Spleen (tissue), 13 donors: ENCODE results near the gene NKX2-4. TPM values are rescaled to one million over a fixed set of nuclear protein-coding genes. Genes with fewer than 3 reads are reported as not detected.
A peak's percentile ranks its signal among the peaks of the same experiment; 100 is the strongest.

Experiments used
- DNase-seq: peaks from one replicate; pipeline ENCODE4 v3.0.0-alpha.2; 2020
- H3K27ac ChIP-seq, 8 donors: fragments of 200-600 bp; sonication (generic) in 7 of 8; 1 replicate in 4 of 8; 2 replicates in 4 of 8; pipeline versions ENCODE4 v1.5.0 to v1.8.0; 2016 to 2021; ENCODE audit warnings: inconsistent platforms in 4 of 8, mild to moderate bottlenecking in 4 of 8, moderate library complexity in 1 of 8
- H3K27me3 ChIP-seq, 7 donors: fragments of 200-600 bp; sonication (generic) in 6 of 7; replicated peaks in 1 of 7; 1 replicate in 4 of 7; 2 replicates in 3 of 7; pipeline versions ENCODE4 v1.5.0 to v1.8.0; 2016 to 2021; ENCODE audit warnings: inconsistent platforms in 3 of 7, mild to moderate bottlenecking in 1 of 7
- H3K36me3 ChIP-seq, 6 donors: fragments of 200-600 bp; sonication (generic) in 5 of 6; 1 replicate in 4 of 6; 2 replicates in 2 of 6; pipeline versions ENCODE4 v1.5.0 to v1.8.0; 2016 to 2021; ENCODE audit warnings: inconsistent platforms in 2 of 6
- H3K4me1 ChIP-seq, 6 donors: fragments of 200-600 bp; sonication (generic) in 5 of 6; 1 replicate in 3 of 6; 2 replicates in 3 of 6; pipeline versions ENCODE4 v1.5.0 to v1.8.0; 2016 to 2021; ENCODE audit warnings: inconsistent platforms in 3 of 6
- H3K4me3 ChIP-seq, 8 donors: fragments of 200-600 bp; sonication (generic) in 7 of 8; 1 replicate in 4 of 8; 2 replicates in 4 of 8; pipeline versions ENCODE4 v1.5.0 to v1.8.0; 2016 to 2021; ENCODE audit warnings: inconsistent platforms in 4 of 8, mild to moderate bottlenecking in 4 of 8, moderate library complexity in 2 of 8
- H3K9me3 ChIP-seq, 8 donors: fragments of 200-600 bp; sonication (generic) in 7 of 8; 1 replicate in 4 of 8; 2 replicates in 4 of 8; pipeline versions ENCODE4 v1.5.0 to v1.8.0; 2016 to 2021; ENCODE audit warnings: inconsistent platforms in 4 of 8
- CTCF ChIP-seq, 11 experiments: fragments of 200-600 bp in 7 of 11; fragments of 450-650 bp in 4 of 11; sonication (generic) in 4 of 11; IDR thresholded peaks in 8 of 11; conservative IDR thresholded peaks in 3 of 11; 1 replicate in 7 of 11; 2 replicates in 4 of 11; pipeline versions ENCODE4 v1.4.0 to v1.8.0; 2016 to 2021; ENCODE audit warnings: antibody characterized with exemption in 11 of 11, inconsistent platforms in 4 of 11, mild to moderate bottlenecking in 1 of 11
- POLR2A ChIP-seq, 3 donors: fragments of 450-650 bp; IDR thresholded peaks; one replicate each; pipeline ENCODE4 v1.5.1; 2017; ENCODE audit warnings: antibody characterized with exemption in 3 of 3, mild to moderate bottlenecking in 1 of 3
- POLR2AphosphoS5 ChIP-seq, 3 donors: sonication (generic); formaldehyde crosslinking; IDR thresholded peaks; one replicate each; pipeline ENCODE4 v1.5.1; 2017; ENCODE audit warnings: antibody characterized with exemption in 3 of 3
- WGBS, 5 donors: extraction: QIAGEN DNeasy Blood & Tissue Kit in 3 of 5; methylation state at CpG; one replicate each; pipeline versions ENCODE4 v1.1.5 to v1.1.7; 2013 to 2018; 5-methylcytosine and 5-hydroxymethylcytosine counted together
- intact Hi-C: fragments of 100-400 bp; cut with DNase I; formaldehyde crosslinking; loops from one replicate; pipeline ENCODE4 v1.15.0; 2023; ENCODE audit warnings: low total_unique reads
- long read RNA-seq, 2 donors: transcript quantifications; one replicate each; lab custom pipeline, GENCODE V29; 2026
- polyA plus RNA-seq, 3 donors: library from polyadenylated mRNA; stranded (reverse); fragments of 200-250 nt; gene quantifications; one replicate each; pipeline ENCODE4 v1.2.1, GENCODE V29; 2013
- total RNA-seq, 7 donors: library from RNA; depleted of rRNA in 3 of 7; stranded (reverse); fragments of >200 nt in 3 of 7; fragmentation: NEBNext Ultra II Directional in 4 of 7; extraction: Animal tissue kit (Norgen Biotek cat#: 25700) in 4 of 7; gene quantifications; one replicate each; pipeline versions ENCODE4 v1.1.0 to v1.2.1, GENCODE V29; 2016 to 2021
- donor health status: healthy with polysubstance abuse.
- donor health status: DM: no; HTN: no; CAD: no; lungs with moderate emphysema.
- donor health status: DM: no; HTN: no; CAD: no.
- donor health status: Bipolar disorder and iron deficiency.
- donor health status: healthy.
- donor health status: DM: no; HTN: no; CAD: no.
- donor health status: DM: yes; HTN: yes; CAD: no.

Gene NKX2-4
- total RNA-seq, result not detected
- polyA plus RNA-seq, result not detected
- long read RNA-seq, donor 1, result 0 reads
- long read RNA-seq, donor 2, result 0 reads

DNA sequence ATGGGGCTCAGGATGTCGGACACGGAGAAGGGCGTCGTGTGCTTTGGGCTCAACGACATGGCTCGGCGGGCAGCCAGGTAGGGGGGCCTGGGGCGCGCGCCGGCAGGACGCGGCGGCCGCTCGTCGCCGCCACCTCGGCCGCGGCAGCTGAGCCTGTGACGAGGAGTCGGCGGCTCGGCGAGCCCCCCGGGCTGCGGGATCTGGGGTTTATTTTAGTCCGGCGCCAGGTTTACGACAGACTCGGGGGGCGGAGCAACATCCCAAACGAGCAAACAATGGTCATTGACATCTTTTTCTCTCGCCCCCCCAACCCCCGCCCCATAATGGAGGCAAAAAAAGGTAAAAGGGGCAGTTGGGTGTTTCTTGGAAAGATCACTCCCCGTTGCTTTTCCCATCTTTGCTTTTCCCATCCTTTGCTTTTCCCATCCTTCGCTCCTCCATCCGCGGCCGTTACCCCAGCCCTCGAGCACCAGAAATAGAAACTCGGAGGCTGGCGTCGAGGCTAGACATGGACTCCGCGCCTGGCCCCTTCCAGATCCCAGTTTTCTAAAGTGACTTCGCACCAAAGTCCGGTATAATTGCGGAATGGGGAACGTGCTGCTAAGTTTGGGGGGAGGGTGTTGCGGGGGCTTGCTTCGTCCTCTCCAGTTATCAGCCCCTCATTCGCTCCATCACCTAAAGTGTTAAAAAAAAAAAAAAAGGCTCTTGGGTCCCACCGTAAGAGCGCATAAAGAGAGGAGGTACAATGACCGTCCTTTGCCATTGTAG, at the start of gene NKX2-4:
TSS of gene NKX2-4 (minus strand) at position 186 of the 768 bp plus-strand sequence. CDS start at position 59, 127 bp downstream.
- H3K4me1 ChIP-seq, result peaks cover 0 to 34% (median 20%) of the 10 kb centered on the region in 6 donors
- H3K4me3 ChIP-seq, result peak within 1 kb of the TSS in 7 of 8 donors; percentile 17 to 55 (median 25)
- no peak for DNase-seq
- H3K9me3 ChIP-seq, result no peaks in the 10 kb centered on the region
- no peak for TF ChIP-seq POLR2A (IDR thresholded peaks at IDR 0.05)
- no peak for TF ChIP-seq CTCF (IDR thresholded peaks at IDR 0.05 in 8 of 11, conservative IDR thresholded peaks at IDR 0.05 in 3 of 11)
- TF ChIP-seq POLR2AphosphoS5 (IDR thresholded peaks at IDR 0.05), result no peak
- WGBS, 5 donors, result 8 to 14% (median 11%) methylated on average over 29 to 57 of the region's 57 CpGs
- H3K36me3 ChIP-seq, result no peaks in the 10 kb centered on the region
- intact Hi-C loops, result no loop called here
- H3K27ac ChIP-seq, result no peak within 1 kb of the TSS
- peaks cover 7 to 100% (median 98%) of the 10 kb centered on the region in 7 donors for H3K27me3 ChIP-seq

GRCh38 chr20:21437816-21438215, 40.5 kb upstream of the NKX2-4 start:
- DNase-seq, result no peak
- intact Hi-C loops, result no loop called here
- H3K27me3 ChIP-seq, result peaks cover 0 to 44% (median 0%) of the 10 kb centered on the region in 7 donors
- H3K9me3 ChIP-seq, result no peaks in the 10 kb centered on the region
- H3K36me3 ChIP-seq, result no peaks in the 10 kb centered on the region
- H3K4me3 ChIP-seq, result no peak overlapping the region
- 88 to 95% (median 91%) methylated on average over 2 of the region's 2 CpGs for WGBS, 5 donors
- no peak overlapping the region for H3K27ac ChIP-seq
- H3K4me1 ChIP-seq, result no peaks in the 10 kb centered on the region
- TF ChIP-seq POLR2AphosphoS5 (IDR thresholded peaks at IDR 0.05), result no peak
- no peak for TF ChIP-seq POLR2A (IDR thresholded peaks at IDR 0.05)
- TF ChIP-seq CTCF (IDR thresholded peaks at IDR 0.05 in 8 of 11, conservative IDR thresholded peaks at IDR 0.05 in 3 of 11), result no peak

DNA sequence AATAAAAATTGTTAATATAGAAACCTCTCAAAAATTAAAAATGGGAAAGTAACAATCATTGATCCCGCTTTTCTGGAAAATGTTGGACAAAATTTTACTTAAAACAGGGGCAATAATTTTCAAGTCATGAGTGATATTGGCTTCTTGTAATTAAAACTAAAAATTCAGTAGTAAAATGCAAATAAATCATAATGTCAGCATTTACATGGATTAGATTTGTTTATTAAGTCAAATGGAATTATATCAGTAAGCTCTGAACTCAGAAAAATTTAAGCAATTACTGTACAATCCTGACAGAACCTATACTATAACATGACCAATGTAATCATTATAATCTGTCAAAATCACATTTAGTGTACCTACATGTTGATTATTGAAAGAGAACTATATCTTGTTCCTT, 39.9 kb upstream of the NKX2-4 start:
- intact Hi-C loops, result no loop called here
- Histone ChIP-seq H3K36me3 (no peaks in the 10 kb centered on the region), H3K4me3 (no peak overlapping the region), H3K27me3 (peaks cover 0 to 48% (median 0%) of the 10 kb centered on the region in 7 donors), H3K4me1 (no peaks in the 10 kb centered on the region), H3K27ac (no peak overlapping the region), H3K9me3 (no peaks in the 10 kb centered on the region)
- TF ChIP-seq POLR2AphosphoS5 (IDR thresholded peaks at IDR 0.05) (no peak), CTCF (IDR thresholded peaks at IDR 0.05 in 8 of 11, conservative IDR thresholded peaks at IDR 0.05 in 3 of 11) (no peak), POLR2A (IDR thresholded peaks at IDR 0.05) (no peak)
- WGBS, 5 donors, result 82 to 93% (median 89%) methylated on average over 1 of the region's 1 CpG
- no peak for DNase-seq

GRCh38 chr20:21436205-21436604, 38.9 kb upstream of the NKX2-4 start:
- Histone ChIP-seq H3K27me3 (peaks cover 0 to 50% (median 0%) of the 10 kb centered on the region in 7 donors), H3K36me3 (no peaks in the 10 kb centered on the region), H3K4me1 (no peaks in the 10 kb centered on the region), H3K27ac (no peak overlapping the region), H3K4me3 (no peak overlapping the region), H3K9me3 (no peaks in the 10 kb centered on the region)
- no peak for TF ChIP-seq POLR2AphosphoS5 (IDR thresholded peaks at IDR 0.05)
- no peak for TF ChIP-seq POLR2A (IDR thresholded peaks at IDR 0.05)
- TF ChIP-seq CTCF (IDR thresholded peaks at IDR 0.05 in 8 of 11, conservative IDR thresholded peaks at IDR 0.05 in 3 of 11), result no peak
- DNase-seq, result no peak
- WGBS, 5 donors, result 54 to 64% (median 58%) methylated on average over 4 of the region's 4 CpGs
- intact Hi-C loops, result no loop called here
